Lung (tissue), 12 donors: ENCODE measurements around the gene FAM234A. TPM values are rescaled to one million over a fixed set of nuclear protein-coding genes. Genes with fewer than 3 reads are reported as not detected.

Experiments
- ATAC-seq: fragments of 200-7000 bp; cut with Tn5 transposase; one replicate; pipeline ENCODE4 v1.9.1; 2020; ENCODE audit warnings: moderate number of reproducible peaks; ENCODE audit not compliant: insufficient read depth, low FRiP score
- DNase-seq, 3 donors: peaks; one replicate each; pipeline ENCODE4 v3.0.0-alpha.2; 2013 to 2017
- H3K27ac ChIP-seq, 2 donors: one replicate each; pipeline ENCODE4 v1.5.1; 2013; ENCODE audit warnings: mild to moderate bottlenecking in 2 of 2, moderate library complexity in 2 of 2, control low read depth in 1 of 2, inconsistent platforms in 1 of 2, low read depth in 1 of 2, low read length in 1 of 2
- H3K27me3 ChIP-seq, 3 donors: one replicate each; pipeline ENCODE4 v1.5.1; 2013; ENCODE audit warnings: low read length in 2 of 3; ENCODE audit not compliant: control insufficient read depth in 3 of 3, insufficient read depth in 3 of 3
- H3K36me3 ChIP-seq, 4 donors: one replicate each; pipeline ENCODE4 v1.5.1; 2013; ENCODE audit warnings: low read length in 4 of 4, mild to moderate bottlenecking in 1 of 4, moderate library complexity in 1 of 4; ENCODE audit not compliant: control insufficient read depth in 4 of 4, insufficient read depth in 4 of 4
- H3K4me1 ChIP-seq, 5 donors: one replicate each; pipeline ENCODE4 v1.5.1; 2013; ENCODE audit warnings: low read length in 5 of 5, mild to moderate bottlenecking in 2 of 5, moderate library complexity in 1 of 5; ENCODE audit not compliant: control insufficient read depth in 5 of 5, insufficient read depth in 5 of 5
- H3K4me3 ChIP-seq: one replicate; pipeline ENCODE4 v1.5.1; 2013; ENCODE audit warnings: mild to moderate bottlenecking, control low read depth, moderate library complexity
- H3K9ac ChIP-seq, 2 donors: one replicate each; pipeline ENCODE4 v1.5.1; 2013; ENCODE audit warnings: low read length in 2 of 2, control low read depth in 1 of 2; ENCODE audit not compliant: insufficient read depth in 1 of 2
- H3K9me3 ChIP-seq, 4 donors: one replicate each; pipeline ENCODE4 v1.5.1; 2013; ENCODE audit warnings: low read length in 3 of 4, mild to moderate bottlenecking in 1 of 4, moderate library complexity in 1 of 4; ENCODE audit not compliant: control insufficient read depth in 4 of 4, insufficient read depth in 3 of 4
- CTCF ChIP-seq: IDR thresholded peaks from 2 replicates; pipeline ENCODE4 v1.5.1; 2012; ENCODE audit warnings: mild to moderate bottlenecking; ENCODE audit errors: control extremely low read depth, extremely low read depth
- whole genome bisulfite sequencing, 2 donors: extraction: QIAGEN DNeasy Blood & Tissue Kit; methylation state at CpG; one replicate each; pipeline ENCODE4 v1.1.7; 2013; 5-methylcytosine and 5-hydroxymethylcytosine counted together
- polyA plus RNA-seq, 2 donors: library from polyadenylated mRNA; stranded (reverse); fragments of 200-250 nt; gene quantifications; one replicate each; pipeline ENCODE4 v1.2.1, GENCODE V29; 2013
- total RNA-seq, 2 donors: library from RNA; depleted of rRNA in 1 of 2; stranded (reverse); fragments of >200 nt in 1 of 2; gene quantifications; one replicate each; pipeline ENCODE4 v1.2.1, GENCODE V29; 2014 to 2021
- donor health status: control.
- donor health status: control.
- donor health status: Bipolar disorder and iron deficiency.
- donor health status: healthy.
- donor health status: DM: yes; HTN: yes; CAD: no.

The FAM234A gene
- total and polyA plus RNA-seq, 4 donors: 41.5 to 78.5 (median 59.7) TPM

GRCh38 chr16:260326-260725, 25.7 kb downstream of the FAM234A start:
- Histone ChIP-seq H3K9me3 (no peaks in the 10 kb centered on the region), H3K36me3 (peaks cover 3 to 51% (median 16%) of the 10 kb centered on the region in 4 donors), H3K27me3 (no peaks in the 10 kb centered on the region), H3K27ac (no peak overlapping the region), H3K9ac (no peak overlapping the region), H3K4me1 (no peaks in the 10 kb centered on the region), H3K4me3 (no peak overlapping the region)
- DNase-seq (no peak), ATAC-seq (no peak)
- WGBS, 2 donors: 95 to 97% methylated on average over 19 of the region's 19 CpGs
- TF ChIP-seq CTCF: no peak

DNA sequence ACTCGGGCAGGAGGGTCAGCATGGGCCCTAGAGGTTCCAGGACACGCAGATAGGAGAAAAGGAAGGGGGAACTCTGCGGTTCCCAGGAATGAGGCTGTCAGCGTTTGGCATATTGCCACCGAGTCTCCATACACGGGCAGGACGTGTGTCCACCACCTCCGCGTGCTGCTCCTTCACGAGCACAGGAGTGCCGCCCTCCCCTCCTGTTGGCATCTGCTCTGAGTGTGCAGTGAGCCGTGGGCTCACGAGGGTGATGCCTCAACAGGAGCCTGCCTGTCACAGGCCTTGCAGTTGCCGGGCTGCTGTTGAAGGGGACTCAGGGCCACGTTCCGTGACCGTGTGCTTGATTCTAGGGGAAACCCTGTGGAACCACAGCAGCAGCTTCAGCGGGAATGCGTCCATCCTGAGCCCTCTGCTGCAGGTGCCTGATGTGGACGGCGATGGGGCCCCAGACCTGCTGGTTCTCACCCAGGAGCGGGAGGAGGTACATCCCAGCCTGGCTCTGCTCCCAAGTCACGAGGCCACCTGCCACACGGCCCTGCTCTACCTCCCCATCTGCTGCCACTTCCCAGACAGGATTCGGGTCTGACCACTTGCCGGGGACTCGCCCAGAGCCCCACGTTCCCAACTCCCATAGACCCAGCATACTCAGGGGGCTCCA, 26.5 kb downstream of the FAM234A start:
- Histone ChIP-seq H3K27me3 (no peaks in the 10 kb centered on the region), H3K4me3 (no peak overlapping the region), H3K9ac (no peak overlapping the region), H3K9me3 (no peaks in the 10 kb centered on the region), H3K27ac (no peak overlapping the region), H3K4me1 (peaks cover 0 to 4% (median 0%) of the 10 kb centered on the region in 5 donors), H3K36me3 (peaks cover 0 to 49% (median 13%) of the 10 kb centered on the region in 4 donors)
- no peak for TF ChIP-seq CTCF
- 87 to 92% methylated on average over 28 of the region's 28 CpGs for WGBS, 2 donors
- DNase-seq: no peak
- ATAC-seq: no peak

- Histone ChIP-seq H3K4me3 (no peak overlapping the region), H3K27me3 (no peaks in the 10 kb centered on the region), H3K27ac (no peak overlapping the region), H3K4me1 (peaks cover 0 to 4% (median 0%) of the 10 kb centered on the region in 5 donors), H3K9ac (no peak overlapping the region), H3K9me3 (no peaks in the 10 kb centered on the region), H3K36me3 (peaks cover 0 to 49% (median 13%) of the 10 kb centered on the region in 4 donors)
- DNase-seq (no peak), ATAC-seq (no peak)
- TF ChIP-seq CTCF: no peak
- 92 to 93% methylated on average over 29 of the region's 29 CpGs for WGBS, 2 donors
These were observed 27.6 kb downstream of the FAM234A start for GRCh38 chr16:262121-262745.
